Ectodermal cell (in vitro differentiated cells): ENCODE results near the gene MOCS2.

Experiments
- H3K27ac ChIP-seq: 2 replicates; pipeline ENCODE4 v1.7.0; 2013; ENCODE audit warnings: mild to moderate bottlenecking, low read depth, low read length; ENCODE audit not compliant: insufficient read depth, poor library complexity, severe bottlenecking
- H3K27me3 ChIP-seq: 2 replicates; pipeline ENCODE4 v1.7.0; 2013; ENCODE audit warnings: mild to moderate bottlenecking, low read length; ENCODE audit not compliant: insufficient read depth, control insufficient read depth, poor library complexity, severe bottlenecking
- H3K36me3 ChIP-seq: one replicate; pipeline ENCODE4 v1.7.0; 2013; ENCODE audit warnings: low read length; ENCODE audit not compliant: control insufficient read depth, insufficient read depth
- H3K4me1 ChIP-seq: one replicate; pipeline ENCODE4 v1.7.0; 2013; ENCODE audit warnings: low read length; ENCODE audit not compliant: control insufficient read depth, insufficient read depth
- H3K4me3 ChIP-seq: 2 replicates; pipeline ENCODE4 v1.7.0; 2013; ENCODE audit warnings: low read depth, low read length, control low read depth; ENCODE audit not compliant: insufficient read depth
- H3K9me3 ChIP-seq: 2 replicates; pipeline ENCODE4 v1.7.0; 2013; ENCODE audit warnings: mild to moderate bottlenecking, low read length, moderate library complexity; ENCODE audit not compliant: control insufficient read depth
- WGBS, 2 experiments: methylation state at CpG; one replicate each; pipeline ENCODE4 v1.1.7; 2013; ENCODE audit warnings: missing lambda C conversion rate in 2 of 2; 5-methylcytosine and 5-hydroxymethylcytosine counted together

The MOCS2 gene

GRCh38 chr5:53095931-53096525 is 13.5 kb downstream of the MOCS2 start:
- WGBS, 2 experiments: 22 to 24% methylated on average over 3 of the region's 3 CpGs
- H3K4me1 ChIP-seq: no peaks in the 10 kb centered on the region
- peaks cover 11% of the 10 kb centered on the region for H3K36me3 ChIP-seq
- H3K27ac ChIP-seq: no peak overlapping the region
- no peak overlapping the region for H3K4me3 ChIP-seq
- H3K9me3 ChIP-seq: no peaks in the 10 kb centered on the region
- no peaks in the 10 kb centered on the region for H3K27me3 ChIP-seq

- peaks cover 6% of the 10 kb centered on the region for H3K36me3 ChIP-seq
- no peaks in the 10 kb centered on the region for H3K9me3 ChIP-seq
- no peaks in the 10 kb centered on the region for H3K27me3 ChIP-seq
- no peaks in the 10 kb centered on the region for H3K4me1 ChIP-seq
- no peak overlapping the region for H3K27ac ChIP-seq
- H3K4me3 ChIP-seq: no peak overlapping the region
- 90 to 93% methylated on average over 7 of the region's 7 CpGs for WGBS, 2 experiments
These were observed 14.3 kb downstream of the MOCS2 start for GRCh38 chr5:53095217-53095616.

GRCh38 chr5:53092242-53092641 is 17.3 kb downstream of the MOCS2 start:
- H3K36me3 ChIP-seq: peaks cover 4% of the 10 kb centered on the region
- H3K4me3 ChIP-seq: no peak overlapping the region
- no peaks in the 10 kb centered on the region for H3K27me3 ChIP-seq
- no peaks in the 10 kb centered on the region for H3K9me3 ChIP-seq
- no peak overlapping the region for H3K27ac ChIP-seq
- no peaks in the 10 kb centered on the region for H3K4me1 ChIP-seq
- 89 to 92% methylated on average over 2 of the region's 2 CpGs for WGBS, 2 experiments

- WGBS, 2 experiments: 93% methylated on average over 2 of the region's 2 CpGs; no CpG with 5 or more reads in 1 of the 2 experiments
- Histone ChIP-seq H3K36me3 (no peaks in the 10 kb centered on the region), H3K4me1 (no peaks in the 10 kb centered on the region)
These were observed 18.3 kb downstream of the MOCS2 start for GRCh38 chr5:53091289-53091688.

GRCh38 chr5:53090229-53090628 is 19.3 kb downstream of the MOCS2 start:
- 91 to 93% methylated on average over 5 of the region's 5 CpGs for WGBS, 2 experiments
- no peaks in the 10 kb centered on the region for H3K27me3 ChIP-seq
- H3K27ac ChIP-seq: no peak overlapping the region
- no peaks in the 10 kb centered on the region for H3K4me1 ChIP-seq
- no peak overlapping the region for H3K4me3 ChIP-seq
- H3K9me3 ChIP-seq: no peaks in the 10 kb centered on the region
- no peaks in the 10 kb centered on the region for H3K36me3 ChIP-seq

More at GRCh38 chr5:53091289-53091688, 18.3 kb downstream of the MOCS2 start:
- Histone ChIP-seq H3K4me3 (no peak overlapping the region), H3K27me3 (no peaks in the 10 kb centered on the region), H3K27ac (no peak overlapping the region), H3K9me3 (no peaks in the 10 kb centered on the region)

- Histone ChIP-seq H3K36me3 (no peaks in the 10 kb centered on the region), H3K27me3 (no peaks in the 10 kb centered on the region), H3K4me1 (no peaks in the 10 kb centered on the region), H3K9me3 (no peaks in the 10 kb centered on the region), H3K4me3 (no peak overlapping the region), H3K27ac (no peak overlapping the region)
- WGBS, 2 experiments: 93 to 96% methylated on average over 4 of the region's 4 CpGs
These were observed 20.0 kb downstream of the MOCS2 start for GRCh38 chr5:53089481-53089991.

GRCh38 chr5:53087621-53088121 is 21.9 kb downstream of the MOCS2 start:
- no peak overlapping the region for H3K27ac ChIP-seq
- no peaks in the 10 kb centered on the region for H3K36me3 ChIP-seq
- 97 to 100% methylated on average over 1 of the region's 1 CpG for whole genome bisulfite sequencing, 2 experiments
- H3K4me3 ChIP-seq: no peak overlapping the region
- no peaks in the 10 kb centered on the region for H3K4me1 ChIP-seq
- no peaks in the 10 kb centered on the region for H3K27me3 ChIP-seq
- no peaks in the 10 kb centered on the region for H3K9me3 ChIP-seq

- H3K36me3 ChIP-seq: no peaks in the 10 kb centered on the region
- H3K4me3 ChIP-seq: no peak overlapping the region
- 100% methylated on average over 1 of the region's 1 CpG; no CpG with 5 or more reads in 1 of the 2 experiments for WGBS, 2 experiments
- no peaks in the 10 kb centered on the region for H3K27me3 ChIP-seq
- no peak overlapping the region for H3K27ac ChIP-seq
- no peaks in the 10 kb centered on the region for H3K4me1 ChIP-seq
- no peaks in the 10 kb centered on the region for H3K9me3 ChIP-seq
These were observed 22.4 kb downstream of the MOCS2 start for GRCh38 chr5:53087171-53087570.

- Histone ChIP-seq H3K27ac (no peak overlapping the region), H3K36me3 (no peaks in the 10 kb centered on the region), H3K27me3 (no peaks in the 10 kb centered on the region), H3K4me3 (no peak overlapping the region), H3K4me1 (no peaks in the 10 kb centered on the region), H3K9me3 (no peaks in the 10 kb centered on the region)
- 94% methylated on average over 4 of the region's 4 CpGs for whole genome bisulfite sequencing, 2 experiments
These were observed 24.9 kb downstream of the MOCS2 start for GRCh38 chr5:53084546-53085255.

GRCh38 chr5:53083927-53084326 is 25.6 kb downstream of the MOCS2 start:
- no peak overlapping the region for H3K4me3 ChIP-seq
- no peaks in the 10 kb centered on the region for H3K4me1 ChIP-seq
- H3K9me3 ChIP-seq: no peaks in the 10 kb centered on the region
- no peak overlapping the region for H3K27ac ChIP-seq
- H3K27me3 ChIP-seq: no peaks in the 10 kb centered on the region
- no peaks in the 10 kb centered on the region for H3K36me3 ChIP-seq
